Pancreas (tissue), 10 donors: ENCODE results near the gene LMOD3. TPM values are rescaled to one million over a fixed set of nuclear protein-coding genes. Genes with fewer than 3 reads are reported as not detected.

Source experiments
- ATAC-seq, 4 donors: fragments of 200-7000 bp; cut with Tn5 transposase; one replicate each; pipeline versions ENCODE4 v1.8.0 to v1.9.1; 2020; ENCODE audit warnings: mild to moderate bottlenecking in 4 of 4, moderate library complexity in 4 of 4
- DNase-seq, 6 donors: peaks; one replicate each; pipeline ENCODE4 v3.0.0-alpha.2; 2020
- FAIRE-seq: peaks from 2 replicates; lab custom pipeline; 2012; peaks lifted over from hg19 to GRCh38; lab: Jason Lieb, UNC
- H3K27ac ChIP-seq, 4 donors: fragments of 200-600 bp; sonication (generic); 1 replicate in 3 of 4; 2 replicates in 1 of 4; pipeline versions ENCODE4 v1.5.0 to v1.8.0; 2020
- H3K27me3 ChIP-seq, 4 donors: fragments of 200-600 bp; one replicate each; pipeline ENCODE4 v1.8.0; 2021
- H3K36me3 ChIP-seq, 3 donors: fragments of 200-600 bp; sonication (generic) in 1 of 3; one replicate each; pipeline versions ENCODE4 v1.5.0 to v1.8.0; 2020 to 2021
- H3K4me1 ChIP-seq, 3 donors: fragments of 200-600 bp; one replicate each; pipeline ENCODE4 v1.8.0; 2021
- H3K4me3 ChIP-seq, 4 donors: fragments of 200-600 bp; sonication (generic) in 2 of 4; one replicate each; pipeline versions ENCODE4 v1.5.0 to v1.8.0; 2020 to 2021
- H3K9me3 ChIP-seq, 4 donors: fragments of 200-600 bp; one replicate each; pipeline ENCODE4 v1.8.0; 2021
- CTCF ChIP-seq, 4 donors: fragments of 200-600 bp; sonication (generic) in 3 of 4; IDR thresholded peaks; one replicate each; pipeline versions ENCODE4 v1.5.0 to v1.8.0; 2021; ENCODE audit warnings: antibody characterized with exemption in 4 of 4
- WGBS, 2 donors: extraction: QIAGEN DNeasy Blood & Tissue Kit; methylation state at CpG; one replicate each; pipeline ENCODE4 v1.1.7; 2013; 5-methylcytosine and 5-hydroxymethylcytosine counted together
- intact Hi-C, 3 donors: fragments of 100-400 bp; cut with DNase I; formaldehyde crosslinking; loops; one replicate each; pipeline versions ENCODE4 v1.11.1 to v1.14.2; 2022
- polyA plus RNA-seq, 2 donors: library from polyadenylated mRNA; stranded (reverse); fragments of 200-250 nt; gene quantifications; one replicate each; pipeline ENCODE4 v1.2.3, GENCODE V29; 2013
- total RNA-seq, 6 donors: library from RNA; stranded (reverse); fragmentation: NEBNext Ultra II Directional in 4 of 6; extraction: Animal tissue kit (Norgen Biotek cat#: 25700) in 4 of 6; gene quantifications; one replicate each; pipeline versions ENCODE4 v1.2.1 to v1.2.4, GENCODE V29; 2021 to 2023
- donor health status: healthy with polysubstance abuse.
- donor health status: DM: no; HTN: no; CAD: no; lungs with moderate emphysema.
- donor health status: DM: no; HTN: no; CAD: no.
- donor health status: control.
- donor health status: control.
- donor health status: Bipolar disorder and iron deficiency.
- donor health status: DM: yes; HTN: yes; CAD: no.
- donor health status: DM: no; HTN: no; CAD: no.
- donor health status: DM: no; HTN: no; CAD: no.
- donor health status: DM: yes; HTN: yes; CAD: no.

Gene LMOD3
- total and polyA plus RNA-seq, 8 donors: 0.08 TPM; not detected in 7

DNA sequence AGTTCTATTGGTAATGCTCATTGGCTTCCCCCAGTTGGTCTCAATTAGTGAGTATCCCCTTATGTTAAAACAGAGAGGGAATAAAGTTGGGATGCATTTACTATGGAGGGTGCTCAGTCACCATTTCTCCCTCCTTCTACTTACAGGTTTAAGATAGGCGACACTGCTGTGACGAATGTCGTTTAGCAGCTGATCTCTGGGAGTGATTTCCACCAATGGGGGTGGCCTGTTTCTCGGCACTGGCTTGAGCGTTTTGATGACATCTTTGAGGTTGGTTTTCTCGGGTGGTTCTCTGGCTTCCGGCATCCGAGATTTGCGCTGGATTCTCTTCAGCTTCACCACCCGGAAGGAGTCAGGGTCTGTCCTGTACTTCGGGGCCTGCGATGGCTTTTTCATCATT is 3.8 kb downstream of the LMOD3 start:
- 90 to 94% methylated on average over 12 of the region's 12 CpGs for WGBS, 2 donors
- Histone ChIP-seq H3K27ac (no peak overlapping the region), H3K36me3 (no peaks in the 10 kb centered on the region), H3K27me3 (no peaks in the 10 kb centered on the region), H3K4me1 (peaks cover 6 to 8% (median 6%) of the 10 kb centered on the region in 3 donors), H3K4me3 (no peak overlapping the region), H3K9me3 (no peaks in the 10 kb centered on the region)
- no peak for FAIRE-seq
- intact Hi-C loops: no loop called here
- no peak for TF ChIP-seq CTCF (IDR thresholded peaks at IDR 0.05)
- DNase-seq: no peak
- ATAC-seq: no peak

DNA sequence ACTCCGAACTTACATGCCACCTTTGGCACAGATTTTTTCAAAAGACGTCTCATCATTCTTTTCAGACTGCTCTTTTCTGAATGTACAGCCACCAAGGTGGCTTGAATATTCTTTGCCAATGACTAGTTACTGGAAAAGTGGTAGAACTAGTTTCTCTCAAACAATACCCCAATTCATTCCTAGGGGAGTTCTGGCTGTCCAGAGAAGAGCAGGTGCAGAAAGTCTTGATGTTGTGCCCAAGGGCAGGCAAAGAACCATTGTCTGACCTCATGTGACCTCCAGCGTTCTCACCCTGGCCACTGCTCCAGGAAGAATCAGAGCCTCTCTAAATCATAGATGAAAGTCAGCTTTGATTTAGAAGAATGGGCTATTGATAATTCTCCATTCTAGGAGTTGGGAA is 5.5 kb downstream of the LMOD3 start:
- H3K9me3 ChIP-seq: no peaks in the 10 kb centered on the region

GRCh38 chr3:69116162-69116561 is 6.2 kb downstream of the LMOD3 start:
- H3K9me3 ChIP-seq: no peaks in the 10 kb centered on the region
- no peaks in the 10 kb centered on the region for H3K27me3 ChIP-seq
- WGBS, 2 donors: 33 to 42% methylated on average over 4 of the region's 4 CpGs
- H3K4me3 ChIP-seq: no peak overlapping the region
- DNase-seq: no peak
- peak in 1 of 4 donors; percentile 22 for ATAC-seq
- intact Hi-C loops: no loop called here
- FAIRE-seq: no peak
- TF ChIP-seq CTCF (IDR thresholded peaks at IDR 0.05): no peak
- H3K27ac ChIP-seq: peak overlapping the region in 2 of 4 donors; percentile 66 to 72
- H3K4me1 ChIP-seq: peaks cover 6 to 8% (median 6%) of the 10 kb centered on the region in 3 donors
- H3K36me3 ChIP-seq: no peaks in the 10 kb centered on the region

More for the DNA sequence above, 5.5 kb downstream of the LMOD3 start:
- FAIRE-seq: no peak
- no peaks in the 10 kb centered on the region for H3K36me3 ChIP-seq
- peak; percentile 66 to 91 (median 86) for ATAC-seq
- WGBS, 2 donors: 18 to 27% methylated on average over 3 of the region's 3 CpGs
- intact Hi-C loops: no loop called here
- H3K4me1 ChIP-seq: peaks cover 6 to 8% (median 6%) of the 10 kb centered on the region in 3 donors
- peak overlapping the region in 2 of 4 donors; percentile 66 to 72 for H3K27ac ChIP-seq
- H3K27me3 ChIP-seq: no peaks in the 10 kb centered on the region
- TF ChIP-seq CTCF (IDR thresholded peaks at IDR 0.05): no peak
- DNase-seq: peak in 3 of 6 donors; percentile 40 to 57 (median 48)
- no peak overlapping the region for H3K4me3 ChIP-seq

GRCh38 chr3:69115731-69116130 is 6.7 kb downstream of the LMOD3 start:
- Histone ChIP-seq H3K9me3 (no peaks in the 10 kb centered on the region), H3K27ac (peak overlapping the region in 2 of 4 donors; percentile 66 to 72), H3K27me3 (no peaks in the 10 kb centered on the region), H3K36me3 (no peaks in the 10 kb centered on the region), H3K4me1 (peaks cover 6 to 8% (median 6%) of the 10 kb centered on the region in 3 donors), H3K4me3 (no peak overlapping the region)
- no peak for DNase-seq
- WGBS, 2 donors: 23 to 24% methylated on average over 2 of the region's 2 CpGs
- ATAC-seq: peak in 2 of 4 donors; percentile 22 to 31
- TF ChIP-seq CTCF (IDR thresholded peaks at IDR 0.05): no peak
- FAIRE-seq: no peak
- intact Hi-C loops: no loop called here

- Histone ChIP-seq H3K4me3 (no peak overlapping the region), H3K36me3 (no peaks in the 10 kb centered on the region), H3K4me1 (peaks cover 6 to 8% (median 6%) of the 10 kb centered on the region in 3 donors), H3K27ac (no peak overlapping the region), H3K27me3 (no peaks in the 10 kb centered on the region), H3K9me3 (no peaks in the 10 kb centered on the region)
- 82 to 84% methylated on average over 3 of the region's 3 CpGs for WGBS, 2 donors
- intact Hi-C loops: no loop called here
- ATAC-seq: no peak
- FAIRE-seq: no peak
- no peak for TF ChIP-seq CTCF (IDR thresholded peaks at IDR 0.05)
- DNase-seq: no peak
These were observed 8.9 kb downstream of the LMOD3 start for GRCh38 chr3:69113536-69113935.
